Stimulated activated CD8-positive, alpha-beta memory T cell treated with anti-CD3 and anti-CD28 coated beads, Interleukin-15, amount 100 ng/mL, for 4 hours (primary cell): ENCODE data around the gene AMBRA1.

Source experiments
- DNase-seq, 2 donors: peaks; one replicate each; pipeline ENCODE4 v3.0.0-alpha.2; 2020; ENCODE audit warnings: low read depth in 2 of 2

The AMBRA1 gene

DNA sequence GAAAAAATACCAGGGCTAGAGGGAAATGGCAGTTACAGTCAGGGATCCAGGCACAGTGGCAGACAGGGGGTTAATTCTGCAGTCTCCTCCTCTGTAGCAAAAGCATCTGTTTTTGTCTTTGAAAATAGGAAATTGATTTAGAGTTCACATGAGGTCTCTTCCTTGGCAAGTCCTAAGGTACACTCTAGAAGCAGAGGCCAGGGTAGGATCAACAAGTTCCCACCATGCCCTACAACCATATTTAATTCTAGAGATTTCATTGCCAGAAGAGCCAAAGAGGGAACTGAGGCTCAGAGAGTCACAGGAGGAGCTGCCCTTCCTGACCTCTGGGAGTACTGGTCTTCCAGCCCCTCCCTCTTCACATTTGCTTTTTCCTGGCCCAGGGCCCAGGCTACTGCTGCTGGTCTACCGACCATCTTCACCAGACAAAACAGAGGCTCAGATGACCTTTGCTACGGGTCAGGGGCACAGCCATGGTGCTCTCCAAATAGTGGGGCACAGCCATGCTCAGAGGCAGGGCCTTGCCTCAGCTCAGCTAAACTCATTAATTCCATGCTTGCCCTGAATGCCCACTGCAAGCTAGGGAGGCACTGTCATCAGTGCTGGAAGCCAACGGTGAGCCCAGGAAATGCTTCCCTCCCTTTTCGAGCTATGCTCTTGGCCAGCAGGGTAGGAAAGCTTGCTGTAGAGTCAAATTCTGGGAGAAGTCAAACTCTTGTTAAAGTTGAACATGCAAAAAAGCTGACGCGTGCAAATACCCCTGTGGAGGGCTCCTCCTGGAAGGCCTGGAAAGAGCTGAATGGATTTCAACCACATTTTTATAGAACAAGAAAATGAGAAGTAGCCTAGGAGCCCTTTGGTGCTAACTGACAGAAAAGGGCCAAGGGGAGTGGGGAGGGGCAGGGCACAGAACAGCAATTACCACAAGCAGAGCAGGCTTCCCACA is 190.6 kb downstream of the AMBRA1 start:
- no peak for DNase-seq

DNA sequence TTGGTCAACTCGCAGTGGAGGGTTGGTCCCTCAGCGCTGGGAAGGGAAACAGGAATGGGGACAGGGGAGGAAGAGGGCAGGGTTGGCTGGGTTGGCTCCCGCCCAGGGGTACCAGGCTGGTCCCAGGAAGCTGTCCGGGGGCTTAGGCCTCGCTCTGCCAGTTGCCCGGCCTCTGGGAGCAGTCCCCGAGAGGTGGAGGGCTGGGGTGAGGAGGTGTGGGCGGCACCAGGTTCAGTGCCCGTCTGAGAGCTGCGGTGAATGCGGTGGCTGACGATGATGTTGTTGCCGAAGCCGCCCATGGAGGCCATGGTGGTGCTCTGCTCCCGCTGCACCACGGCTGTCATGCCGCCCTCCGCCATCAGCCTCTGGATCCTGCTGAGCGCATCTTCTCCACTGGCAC is 196.3 kb downstream of the AMBRA1 start:
- no peak for DNase-seq

DNA sequence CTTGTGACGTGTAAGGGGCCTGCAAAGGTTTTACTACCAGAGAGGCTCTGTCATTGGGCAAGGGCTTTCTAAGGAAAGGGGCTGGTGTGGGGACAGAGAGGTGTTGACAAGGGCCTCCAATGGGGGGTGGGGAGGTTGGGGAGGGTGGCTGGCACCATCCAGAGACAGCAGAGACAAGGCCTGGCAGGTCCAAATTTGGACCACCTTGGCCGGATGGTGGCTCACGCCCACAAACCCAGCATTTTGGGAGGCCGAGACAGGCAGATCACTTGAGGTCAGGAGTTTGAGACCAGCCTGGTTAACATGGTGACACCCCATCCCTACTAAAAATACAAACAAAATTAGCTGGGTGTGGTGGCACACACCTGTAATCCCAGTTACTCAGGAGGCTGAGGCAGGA is 200.1 kb downstream of the AMBRA1 start:
- no peak for DNase-seq

DNA sequence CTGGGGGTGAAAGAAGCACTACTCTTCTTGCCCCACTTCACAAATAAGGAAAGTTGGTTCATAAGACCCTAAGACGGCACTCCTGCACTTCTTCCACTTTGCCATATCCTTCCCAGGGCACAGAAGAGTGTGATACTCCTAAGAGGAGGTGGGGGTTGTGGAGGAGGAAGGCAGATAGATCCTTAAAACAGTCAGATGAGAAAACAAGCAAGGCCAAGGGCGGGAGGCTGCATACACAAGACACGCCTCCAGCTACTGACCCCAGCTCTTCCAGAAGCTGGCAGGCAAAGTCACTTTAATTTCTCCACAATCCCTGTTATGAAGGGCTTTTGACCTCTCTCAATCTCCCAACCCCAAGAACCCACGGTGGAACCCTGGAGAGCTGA is 200.6 kb downstream of the AMBRA1 start:
- no peak for DNase-seq

DNA sequence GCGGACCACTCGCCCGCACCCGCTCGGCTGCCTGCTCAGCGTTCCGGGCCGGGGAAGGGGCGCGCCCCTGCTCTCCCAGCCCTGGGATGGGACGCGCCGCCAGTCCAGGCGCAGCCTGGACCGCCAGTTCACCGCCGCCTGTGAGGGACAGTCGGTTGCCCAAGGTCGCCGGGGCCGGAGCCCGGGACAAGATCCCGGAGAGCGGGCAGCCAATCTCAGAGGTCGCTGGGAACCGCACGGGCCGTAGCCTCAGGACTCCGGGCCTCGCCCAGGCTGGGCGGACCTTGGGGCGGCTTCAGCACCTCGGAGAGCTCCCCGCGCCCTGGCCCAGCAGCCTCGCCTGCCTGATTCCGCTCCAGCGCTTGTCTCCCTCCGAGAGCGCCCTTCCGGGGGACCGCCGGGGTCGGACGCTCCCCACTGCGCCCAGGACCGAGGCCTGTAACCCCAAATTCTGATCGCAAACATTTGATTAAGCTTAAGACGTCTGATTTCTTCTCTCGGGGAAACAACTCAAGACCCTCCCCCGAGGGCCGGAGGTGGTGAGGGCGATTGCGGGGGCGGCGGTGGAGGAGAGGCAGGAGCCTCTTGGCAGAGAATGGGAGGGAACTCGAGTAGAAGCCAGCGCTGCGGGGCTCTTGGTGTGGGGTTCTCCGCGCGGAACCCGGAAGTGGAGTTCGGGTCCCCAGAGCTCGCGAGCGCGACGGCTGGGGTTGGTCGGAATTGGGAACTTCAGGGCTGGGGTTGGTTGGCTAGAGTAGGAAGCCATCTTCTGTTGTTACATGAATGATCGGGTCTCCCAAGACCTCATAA is 201.2 kb downstream of the AMBRA1 start:
- peak; percentile 33 to 47 for DNase-seq

DNA sequence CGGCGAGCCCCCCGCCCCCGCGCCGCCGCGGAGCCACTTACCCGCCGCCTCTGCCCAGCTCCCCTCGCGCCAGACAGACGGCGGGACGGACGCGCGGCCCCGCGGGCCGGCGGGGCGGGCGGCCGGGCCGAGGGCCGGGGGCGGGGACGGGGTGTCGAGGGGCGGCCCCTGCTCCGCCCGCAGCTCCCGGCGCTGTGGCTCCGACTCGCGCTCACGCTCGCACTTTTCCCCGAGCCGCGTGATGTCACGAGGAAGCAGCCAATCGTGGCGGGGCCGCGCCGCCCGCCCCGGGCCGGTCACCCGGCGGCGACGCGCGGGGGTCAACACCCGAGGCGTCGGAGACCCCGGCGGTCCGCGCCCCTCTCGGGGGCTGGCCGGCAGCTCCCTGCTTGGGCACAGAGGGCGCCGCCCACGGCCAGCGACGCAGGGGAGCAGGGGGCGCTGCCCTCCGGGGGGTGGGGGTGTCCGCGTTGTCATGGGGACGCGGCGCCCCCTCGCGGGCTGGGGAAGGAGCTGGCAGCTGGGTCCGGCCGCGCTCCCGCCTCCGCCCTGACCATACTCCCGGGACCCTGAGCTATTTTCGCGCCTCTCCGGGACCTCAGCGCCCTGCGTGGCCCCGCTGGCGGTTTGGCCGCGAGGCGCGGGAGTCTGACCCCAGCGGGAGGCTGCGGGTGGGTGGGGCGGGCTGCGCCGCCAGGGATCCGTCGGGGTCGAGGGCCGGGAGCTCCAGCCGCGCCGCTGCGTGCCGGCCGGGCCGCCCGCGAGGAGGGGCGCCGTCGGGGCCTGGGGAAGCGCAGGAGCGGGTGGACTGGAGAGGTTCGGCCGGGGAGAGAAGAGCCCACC is 202.0 kb downstream of the AMBRA1 start, which contains the start of gene CHRM4:
Gene CHRM4, minus strand, starts transcription at position 199 of the 843 bp plus-strand sequence. CDS start 5,219 bp downstream, outside the sequence.
- DNase-seq, result no peak

DNA sequence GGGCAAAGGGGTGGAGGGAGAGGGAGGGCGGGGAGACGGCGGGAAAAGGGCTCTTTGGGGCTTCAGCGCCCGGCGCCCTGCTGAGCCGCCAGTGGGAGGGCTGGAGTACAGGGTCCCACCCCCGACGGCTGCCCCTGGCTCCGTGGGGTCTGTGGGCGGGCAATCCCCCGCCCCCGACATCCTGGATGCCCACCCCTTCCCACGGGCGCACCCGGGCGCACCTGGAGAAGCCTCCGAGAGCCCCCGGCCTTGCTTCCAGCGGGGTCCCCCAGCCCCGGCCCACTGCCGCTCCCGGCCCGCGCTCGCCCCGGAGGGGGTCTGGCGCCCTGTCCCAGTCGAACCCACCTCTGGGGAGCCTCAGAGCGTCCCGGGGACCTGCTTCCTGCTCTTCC is 202.6 kb downstream of the AMBRA1 start:
- no peak for DNase-seq

DNA sequence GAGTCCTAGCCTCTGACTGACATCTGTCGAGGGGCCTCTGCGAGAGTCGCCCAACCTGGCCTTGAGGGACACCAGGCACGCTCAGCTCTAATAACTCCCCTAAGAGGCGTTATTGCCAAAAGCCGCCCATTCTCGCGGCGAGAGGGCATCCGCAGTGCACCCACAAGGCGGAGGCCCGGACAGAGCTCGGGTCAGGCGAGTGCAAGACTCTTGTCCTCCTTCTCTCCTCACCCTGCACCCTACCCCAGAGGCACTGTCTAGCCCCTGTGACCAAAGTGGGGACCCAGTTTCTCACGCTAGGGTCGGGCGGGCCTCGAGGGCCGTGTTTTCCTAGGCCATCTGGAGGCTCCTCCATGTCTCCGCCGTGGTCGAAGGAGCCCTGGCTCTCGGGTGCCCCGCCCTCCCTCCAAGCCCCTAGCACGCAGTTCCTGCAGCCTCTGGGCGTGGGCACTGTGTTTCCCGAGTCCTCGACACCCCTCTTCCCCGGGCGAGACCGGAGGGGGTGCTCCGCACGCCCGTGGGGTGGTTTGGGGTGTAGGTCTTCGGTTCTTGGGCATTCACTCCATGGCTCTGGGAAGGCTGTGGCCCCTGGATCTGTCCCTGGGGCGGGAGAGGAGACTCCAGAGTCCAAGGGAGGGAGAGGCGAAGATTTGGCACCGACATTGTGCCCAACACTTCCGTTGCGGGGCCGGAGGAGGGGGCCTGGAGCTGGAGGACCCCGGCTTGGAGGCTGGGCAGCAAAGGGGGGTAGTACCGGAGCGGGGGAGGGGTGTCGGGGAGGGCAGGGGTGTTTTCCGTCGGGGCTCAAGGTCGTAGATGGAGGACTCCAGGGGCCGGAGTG is 203.3 kb downstream of the AMBRA1 start:
- no peak for DNase-seq

DNA sequence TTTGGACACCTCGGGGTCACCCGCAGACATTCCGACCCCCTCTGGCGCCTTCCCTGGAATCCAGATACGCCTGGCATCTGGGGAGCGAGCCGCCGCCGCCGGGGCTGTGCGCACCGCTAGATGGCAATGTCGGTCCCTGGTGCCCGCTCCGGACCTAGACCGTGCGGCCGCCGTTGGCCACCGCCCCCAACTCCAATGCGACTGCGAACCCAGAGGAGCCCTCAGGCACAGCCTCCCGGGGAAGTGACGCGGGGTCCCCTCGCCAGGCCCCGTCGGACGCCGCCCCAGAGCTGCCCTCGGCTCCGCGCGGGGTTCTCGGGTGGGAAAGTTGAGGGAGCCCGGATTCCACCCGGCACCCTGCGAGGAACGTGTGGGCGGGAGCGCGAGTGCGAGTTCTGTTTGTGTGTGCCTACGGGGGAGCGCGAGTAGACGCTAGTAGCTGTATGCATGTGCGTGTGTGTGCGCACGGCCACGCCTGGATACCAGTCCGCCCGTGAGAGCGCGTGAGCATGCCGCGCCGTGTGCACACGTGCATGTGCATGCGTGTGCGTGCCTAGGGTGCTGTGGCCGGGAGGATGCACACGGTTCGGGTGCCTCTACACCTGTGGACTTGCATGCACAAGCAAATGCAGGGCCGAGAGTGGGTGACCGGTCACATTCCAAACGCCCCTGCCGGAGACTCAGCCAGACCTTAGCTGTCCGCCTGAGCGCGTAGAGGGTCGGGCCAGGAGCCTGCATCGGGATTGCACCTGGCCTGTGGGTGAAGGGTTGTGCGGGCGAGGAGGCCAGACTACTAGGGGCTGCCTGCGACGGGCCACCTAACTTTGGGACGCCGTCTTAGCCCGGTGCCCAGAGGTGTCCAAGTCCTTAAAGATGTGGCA is 204.1 kb downstream of the AMBRA1 start:
- DNase-seq, result no peak

DNA sequence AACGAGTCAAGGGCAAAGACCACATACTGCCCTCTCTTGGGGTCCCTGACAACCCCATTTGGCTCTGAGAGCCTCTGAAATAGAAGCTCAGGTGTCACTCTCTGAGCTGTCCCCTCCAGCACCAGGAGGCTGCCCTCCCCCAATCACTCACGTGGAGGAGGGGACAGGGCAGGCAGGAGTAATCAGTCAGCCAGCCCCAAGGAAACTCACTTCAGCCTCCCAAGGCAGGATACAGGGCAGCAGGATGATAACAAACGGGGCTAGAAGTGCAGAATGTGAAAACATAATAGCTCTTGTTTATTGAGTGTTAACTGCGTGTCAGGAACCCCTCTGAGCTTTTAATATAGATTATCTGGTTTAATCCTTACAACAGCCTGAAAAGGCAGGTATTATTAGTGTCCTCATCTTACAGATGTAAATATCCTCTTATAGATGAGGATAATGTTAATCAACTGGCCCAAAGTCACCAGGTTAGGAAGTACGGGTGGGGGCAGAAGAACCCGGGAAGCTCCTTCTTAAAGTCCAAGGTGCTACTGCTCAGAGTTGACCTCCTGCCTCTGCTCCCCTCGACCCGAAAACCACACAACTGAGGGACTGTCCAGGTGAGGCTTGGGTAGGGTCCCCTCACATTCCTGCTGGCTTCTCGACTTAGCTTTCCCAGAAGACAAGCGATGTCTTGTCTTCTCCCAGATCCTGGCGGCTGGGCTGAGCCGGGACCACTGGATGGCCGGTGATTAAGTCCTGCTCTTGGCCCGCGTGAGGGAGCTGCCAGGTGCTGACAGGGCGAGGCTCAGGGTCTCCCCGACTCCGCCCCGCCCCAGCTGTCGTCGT is 205.0 kb downstream of the AMBRA1 start:
- DNase-seq, result no peak

DNA sequence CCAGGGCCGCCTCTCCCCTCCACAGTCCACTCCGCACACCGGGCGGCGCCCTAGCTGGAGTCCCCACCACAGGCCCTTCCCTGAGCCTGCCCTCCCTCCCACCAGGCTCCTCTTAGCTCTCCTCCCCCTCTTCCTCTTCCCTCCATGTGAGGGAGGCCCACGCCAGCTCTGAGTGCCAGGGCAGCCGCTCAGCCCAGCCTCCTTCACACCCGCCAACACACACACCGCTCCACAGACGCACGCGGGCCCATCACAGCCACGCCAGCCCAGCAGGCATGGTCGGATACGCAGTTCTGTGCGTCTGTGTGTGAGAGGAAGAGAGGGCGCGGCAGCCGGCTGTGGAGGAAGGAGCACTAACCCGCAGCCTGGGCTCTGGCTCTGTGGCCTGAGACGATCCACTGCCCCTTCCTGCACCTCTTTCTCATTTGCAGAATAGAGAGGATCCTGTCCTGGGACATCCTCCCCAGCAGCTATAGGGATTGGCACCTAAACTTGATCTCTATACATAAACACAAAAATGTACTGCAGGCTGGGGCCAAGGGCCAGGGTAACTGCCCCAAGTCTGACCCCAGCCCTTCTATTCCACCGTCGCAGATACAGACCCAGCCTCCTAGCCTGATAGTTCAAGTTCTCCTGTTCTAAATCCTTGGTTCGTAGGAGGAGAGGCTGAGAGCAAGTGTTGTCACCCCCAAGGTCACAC is 205.8 kb downstream of the AMBRA1 start:
- DNase-seq, result no peak

DNA sequence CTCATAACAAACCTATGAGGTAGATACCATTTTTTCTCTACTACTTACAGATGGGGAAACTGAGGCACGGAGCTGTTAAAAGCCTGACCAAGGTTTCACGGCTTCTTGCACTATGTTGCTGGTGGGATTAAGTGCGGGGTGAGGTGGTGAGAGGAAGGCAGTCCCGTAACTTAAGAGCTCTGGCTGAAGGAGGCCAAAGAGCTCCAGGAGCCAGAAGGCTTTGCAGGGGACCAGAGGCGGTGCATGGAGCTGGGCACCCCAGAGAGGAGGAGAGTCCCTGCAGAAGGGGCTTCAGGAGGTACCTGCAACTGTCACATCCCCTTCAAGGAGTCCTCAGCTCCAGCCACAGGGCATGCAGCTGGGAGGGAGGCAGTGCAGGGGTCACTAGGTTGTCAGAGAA is 206.4 kb downstream of the AMBRA1 start:
- DNase-seq, result no peak

DNA sequence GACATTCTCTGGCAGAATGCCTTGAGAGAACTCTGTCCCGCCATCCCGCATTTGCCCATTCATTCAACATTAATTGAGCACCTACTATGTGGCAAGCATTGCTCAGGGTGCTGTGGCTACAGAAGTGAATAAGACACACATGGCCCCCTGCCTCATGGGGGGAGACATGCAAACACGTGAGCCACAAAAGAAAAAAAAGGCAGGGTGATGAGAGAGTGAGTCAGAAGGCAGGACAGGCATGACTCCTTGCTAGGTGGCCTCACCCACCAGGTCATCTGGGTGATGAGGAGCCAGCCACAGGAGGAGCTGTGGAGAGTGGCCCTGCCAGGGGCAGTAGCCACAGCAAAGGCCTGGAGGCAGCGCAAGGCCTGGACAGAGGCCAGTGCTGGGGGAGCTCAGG is 207.1 kb downstream of the AMBRA1 start:
- DNase-seq, result no peak

DNA sequence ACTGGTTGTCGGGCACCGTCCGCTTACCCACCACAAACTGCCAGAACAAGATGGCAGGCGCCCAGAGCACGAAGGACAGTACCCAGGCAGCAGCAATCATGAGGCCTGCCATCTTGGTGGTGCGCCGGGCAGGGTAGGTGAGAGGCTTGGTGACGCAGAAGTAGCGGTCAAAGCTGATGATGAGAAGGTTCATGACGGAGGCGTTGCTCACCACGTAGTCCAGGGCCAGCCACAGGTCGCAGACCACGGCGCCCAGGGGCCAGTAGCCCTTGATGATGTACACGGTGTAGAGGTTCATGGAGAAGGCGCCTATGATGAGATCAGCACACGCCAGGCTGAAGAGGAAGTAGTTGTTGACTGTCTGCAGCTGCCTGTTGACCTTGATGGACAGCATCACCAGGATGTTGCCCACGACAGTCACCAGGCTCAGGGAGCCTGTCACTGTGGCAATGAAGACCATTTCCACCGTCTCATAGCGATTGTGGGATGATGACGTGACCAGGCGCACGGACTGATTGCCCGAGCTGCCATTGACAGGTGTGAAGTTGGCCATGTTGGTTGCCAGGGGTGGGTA is 207.7 kb downstream of the AMBRA1 start:
- DNase-seq, result no peak

DNA sequence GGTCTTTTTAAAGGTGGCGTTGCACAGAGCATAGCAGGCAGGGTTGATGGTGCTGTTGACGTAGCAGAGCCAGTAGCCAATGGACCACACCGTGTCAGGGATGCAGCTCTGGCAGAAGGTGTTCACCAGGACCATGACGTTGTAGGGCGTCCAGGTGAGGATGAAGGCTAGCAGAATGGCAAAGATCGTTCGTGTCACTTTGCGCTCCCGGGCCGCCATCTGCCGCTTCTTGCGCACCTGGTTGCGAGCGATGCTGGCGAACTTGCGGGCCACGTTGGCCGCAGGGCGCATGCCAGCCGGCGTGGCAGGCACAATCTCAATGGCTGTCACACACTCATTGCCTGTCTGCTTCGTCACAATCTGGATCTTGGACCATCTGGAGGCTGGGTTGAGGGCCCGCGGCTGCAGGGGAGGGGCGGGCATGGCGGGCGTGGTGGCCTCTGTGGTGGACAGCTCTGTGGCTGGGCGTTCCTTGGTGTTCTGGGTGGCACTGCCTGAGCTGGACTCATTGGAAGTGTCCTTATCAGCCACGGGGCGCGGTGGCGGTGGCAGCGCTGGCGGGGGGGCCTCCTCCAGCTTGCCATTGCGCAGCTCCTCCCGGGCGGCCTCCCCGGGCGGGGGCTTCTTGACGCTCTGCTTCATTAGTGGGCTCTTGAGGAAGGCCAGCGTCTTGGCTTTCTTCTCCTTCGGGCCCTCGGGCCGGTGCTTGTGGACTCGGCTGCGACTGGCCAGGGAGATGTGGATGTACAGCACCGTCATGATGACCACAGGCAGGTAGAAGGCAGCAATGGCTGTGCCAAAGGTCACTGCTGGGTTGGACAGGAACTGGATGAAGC is 208.4 kb downstream of the AMBRA1 start:
- no peak for DNase-seq

DNA sequence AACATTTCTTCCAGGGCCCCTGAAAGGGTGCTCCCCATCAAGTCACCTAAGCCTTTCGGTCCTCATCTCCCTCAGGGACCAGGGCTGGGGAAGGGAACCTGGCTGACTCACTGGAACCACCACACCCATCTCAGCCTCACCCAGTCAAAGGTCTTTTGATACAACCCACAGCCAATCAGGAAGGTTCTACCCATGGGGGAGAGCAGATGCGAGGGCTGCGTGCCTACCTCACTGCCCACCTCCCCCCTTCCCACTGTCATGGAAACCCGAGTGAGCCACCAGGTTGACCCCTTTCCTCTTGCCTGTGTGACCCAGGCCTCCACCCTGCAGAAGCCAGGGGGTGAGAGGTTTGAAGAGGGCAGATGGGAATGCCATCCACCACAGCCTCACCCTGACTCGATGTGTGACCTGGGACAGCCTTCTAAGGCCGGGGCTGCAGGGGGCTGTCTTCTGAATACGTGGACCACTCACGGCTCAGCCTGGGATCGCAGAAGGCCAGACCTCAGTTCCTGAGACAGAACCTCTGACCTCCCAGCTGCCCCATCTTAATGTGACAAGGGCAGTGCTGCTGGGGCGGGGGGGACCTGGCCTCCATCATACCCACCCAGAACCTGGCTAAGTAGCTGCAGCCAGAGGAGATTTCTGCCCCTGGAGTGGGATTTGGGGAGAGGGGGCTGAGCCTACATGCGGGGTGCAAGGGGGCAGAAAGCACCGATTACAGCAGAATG is 209.7 kb downstream of the AMBRA1 start:
- DNase-seq, result no peak

DNA sequence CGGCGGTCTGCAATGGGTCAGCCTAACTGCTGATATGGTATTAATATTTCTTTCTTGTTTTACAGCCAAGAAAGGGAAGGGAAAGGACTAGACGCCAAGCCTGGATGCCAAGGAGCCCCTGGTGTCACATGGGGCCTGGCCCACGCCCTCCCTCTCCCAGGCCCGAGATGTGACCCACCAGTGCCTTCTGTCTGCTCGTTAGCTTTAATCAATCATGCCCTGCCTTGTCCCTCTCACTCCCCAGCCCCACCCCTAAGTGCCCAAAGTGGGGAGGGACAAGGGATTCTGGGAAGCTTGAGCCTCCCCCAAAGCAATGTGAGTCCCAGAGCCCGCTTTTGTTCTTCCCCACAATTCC is 210.4 kb downstream of the AMBRA1 start:
- no peak for DNase-seq
